Transverse colon (tissue), 4 donors: ENCODE data around the gene WDR48.

Source experiments
- POLR2A ChIP-seq: fragments of 450-650 bp; IDR thresholded peaks from one replicate; pipeline ENCODE4 v1.6.1; 2016; ENCODE audit warnings: antibody characterized with exemption, mild to moderate bottlenecking, moderate library complexity
- POLR2AphosphoS5 ChIP-seq, 3 donors: sonication (generic); formaldehyde crosslinking; IDR thresholded peaks; one replicate each; pipeline ENCODE4 v1.6.1; 2016; ENCODE audit warnings: antibody characterized with exemption in 3 of 3
- TF ChIP-seq, protein P1 (sequence below), 5 experiments: fragments of 200-600 bp in 3 of 5; fragments of 450-650 bp in 2 of 5; sonication (generic) in 3 of 5; IDR thresholded peaks; 1 replicate in 2 of 5; 2 replicates in 3 of 5; pipeline ENCODE4 v1.5.1; 2016 to 2017; ENCODE audit warnings: antibody characterized with exemption in 5 of 5, inconsistent platforms in 3 of 5, mild to moderate bottlenecking in 2 of 5, moderate library complexity in 1 of 5

DNA sequence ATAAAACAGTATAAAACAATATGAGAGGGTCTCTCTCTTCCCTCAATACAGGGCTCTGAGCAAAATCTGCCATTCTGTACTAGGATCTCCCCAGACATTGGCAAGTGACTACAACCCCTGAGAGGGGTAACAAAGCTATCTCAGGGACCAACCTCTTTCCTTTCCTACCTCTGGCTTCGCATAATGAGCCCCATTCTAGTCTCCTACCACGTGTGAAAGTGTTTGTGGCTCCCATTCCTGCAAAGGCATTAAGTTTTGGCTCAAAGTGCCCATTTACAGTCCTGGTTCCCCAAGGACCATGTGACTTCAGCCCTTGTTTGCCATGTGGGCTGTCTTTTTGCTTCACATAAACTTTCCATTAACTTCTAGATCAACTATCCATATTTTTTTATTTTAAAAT lies 46.5 kb upstream of the WDR48 start:
- TF ChIP-seq, protein P1, sequence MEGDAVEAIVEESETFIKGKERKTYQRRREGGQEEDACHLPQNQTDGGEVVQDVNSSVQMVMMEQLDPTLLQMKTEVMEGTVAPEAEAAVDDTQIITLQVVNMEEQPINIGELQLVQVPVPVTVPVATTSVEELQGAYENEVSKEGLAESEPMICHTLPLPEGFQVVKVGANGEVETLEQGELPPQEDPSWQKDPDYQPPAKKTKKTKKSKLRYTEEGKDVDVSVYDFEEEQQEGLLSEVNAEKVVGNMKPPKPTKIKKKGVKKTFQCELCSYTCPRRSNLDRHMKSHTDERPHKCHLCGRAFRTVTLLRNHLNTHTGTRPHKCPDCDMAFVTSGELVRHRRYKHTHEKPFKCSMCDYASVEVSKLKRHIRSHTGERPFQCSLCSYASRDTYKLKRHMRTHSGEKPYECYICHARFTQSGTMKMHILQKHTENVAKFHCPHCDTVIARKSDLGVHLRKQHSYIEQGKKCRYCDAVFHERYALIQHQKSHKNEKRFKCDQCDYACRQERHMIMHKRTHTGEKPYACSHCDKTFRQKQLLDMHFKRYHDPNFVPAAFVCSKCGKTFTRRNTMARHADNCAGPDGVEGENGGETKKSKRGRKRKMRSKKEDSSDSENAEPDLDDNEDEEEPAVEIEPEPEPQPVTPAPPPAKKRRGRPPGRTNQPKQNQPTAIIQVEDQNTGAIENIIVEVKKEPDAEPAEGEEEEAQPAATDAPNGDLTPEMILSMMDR (IDR thresholded peaks at IDR 0.05), result no peak
- no peak for TF ChIP-seq POLR2A
- TF ChIP-seq POLR2AphosphoS5 (IDR thresholded peaks at IDR 0.05), result no peak
